Astrocyte of the spinal cord (primary cell): Measurements from ENCODE around the gene DNM3.
"Not testable (repeated sequence)": the region's sequence is repeated elsewhere in the genome, so short reads cannot be mapped to it uniquely, and the experiment has no call there.

Source experiments
- DNase-seq: peaks from one replicate; pipeline ENCODE4 v3.0.0; 2011; ENCODE audit warnings: low read depth, low spot score
- H3K4me3 ChIP-seq: 2 replicates; pipeline ENCODE4 v1.5.1; 2011; ENCODE audit warnings: low read depth, mild to moderate bottlenecking, low read length, moderate library complexity
- in situ Hi-C: cut with HindIII; loops from 2 replicates; pipeline ENCODE4 v1.10.0; 2017; ENCODE audit warnings: low sequenced_read_pairs
- TF ChIP-seq, protein P1 (sequence below): IDR thresholded peaks from 2 replicates; pipeline ENCODE4 v1.5.1; 2012; ENCODE audit warnings: low read depth, mild to moderate bottlenecking, low read length, inconsistent platforms

Gene DNM3

DNA sequence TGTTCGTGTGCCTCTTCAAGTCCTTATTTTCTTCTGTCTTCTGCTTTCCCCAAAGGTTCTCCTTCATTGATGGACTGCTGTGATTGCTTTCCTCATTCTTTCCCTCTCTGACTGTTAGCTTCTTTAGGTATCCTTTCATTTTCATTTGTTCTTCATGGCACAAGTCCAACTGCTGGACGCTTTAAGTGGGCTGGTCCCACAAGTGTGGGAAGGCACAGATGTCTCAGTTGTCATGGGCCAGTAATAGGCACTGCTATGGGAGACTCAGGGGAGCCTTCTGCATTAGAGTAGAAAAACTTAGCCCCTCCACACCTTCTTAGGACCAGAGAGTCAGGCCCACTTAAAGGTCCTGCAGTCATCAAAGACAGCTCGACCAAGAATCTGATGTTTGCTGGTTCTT lies 456.8 kb downstream of the DNM3 start:
- H3K4me3 ChIP-seq = no peak overlapping the region
- DNase-seq = peak; percentile 42
- in situ Hi-C loops = no loop called here
- TF ChIP-seq, protein P1, sequence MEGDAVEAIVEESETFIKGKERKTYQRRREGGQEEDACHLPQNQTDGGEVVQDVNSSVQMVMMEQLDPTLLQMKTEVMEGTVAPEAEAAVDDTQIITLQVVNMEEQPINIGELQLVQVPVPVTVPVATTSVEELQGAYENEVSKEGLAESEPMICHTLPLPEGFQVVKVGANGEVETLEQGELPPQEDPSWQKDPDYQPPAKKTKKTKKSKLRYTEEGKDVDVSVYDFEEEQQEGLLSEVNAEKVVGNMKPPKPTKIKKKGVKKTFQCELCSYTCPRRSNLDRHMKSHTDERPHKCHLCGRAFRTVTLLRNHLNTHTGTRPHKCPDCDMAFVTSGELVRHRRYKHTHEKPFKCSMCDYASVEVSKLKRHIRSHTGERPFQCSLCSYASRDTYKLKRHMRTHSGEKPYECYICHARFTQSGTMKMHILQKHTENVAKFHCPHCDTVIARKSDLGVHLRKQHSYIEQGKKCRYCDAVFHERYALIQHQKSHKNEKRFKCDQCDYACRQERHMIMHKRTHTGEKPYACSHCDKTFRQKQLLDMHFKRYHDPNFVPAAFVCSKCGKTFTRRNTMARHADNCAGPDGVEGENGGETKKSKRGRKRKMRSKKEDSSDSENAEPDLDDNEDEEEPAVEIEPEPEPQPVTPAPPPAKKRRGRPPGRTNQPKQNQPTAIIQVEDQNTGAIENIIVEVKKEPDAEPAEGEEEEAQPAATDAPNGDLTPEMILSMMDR = no peak

DNA sequence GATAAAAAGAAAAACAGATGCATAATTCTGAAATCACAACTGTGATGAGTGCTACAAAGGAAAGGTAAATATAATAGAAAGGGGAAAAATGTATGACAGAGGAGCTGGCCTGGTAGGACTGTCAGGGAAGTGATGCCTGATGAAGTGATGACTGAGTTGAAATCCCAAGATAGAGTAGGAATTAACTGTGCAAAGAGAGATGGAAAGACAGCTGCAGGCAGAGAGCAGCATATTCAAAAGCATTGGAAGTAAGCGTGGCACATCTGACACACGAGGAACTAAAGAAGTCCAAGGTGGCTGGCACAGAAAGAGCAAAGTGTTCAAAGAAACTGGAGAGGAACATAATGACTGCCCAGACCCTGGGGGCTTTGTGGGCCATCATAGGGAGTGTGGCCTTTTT lies 457.6 kb downstream of the DNM3 start:
- TF ChIP-seq, protein P1 = no peak
- in situ Hi-C loops = no loop called here
- DNase-seq = no peak
- no peak overlapping the region for H3K4me3 ChIP-seq

DNA sequence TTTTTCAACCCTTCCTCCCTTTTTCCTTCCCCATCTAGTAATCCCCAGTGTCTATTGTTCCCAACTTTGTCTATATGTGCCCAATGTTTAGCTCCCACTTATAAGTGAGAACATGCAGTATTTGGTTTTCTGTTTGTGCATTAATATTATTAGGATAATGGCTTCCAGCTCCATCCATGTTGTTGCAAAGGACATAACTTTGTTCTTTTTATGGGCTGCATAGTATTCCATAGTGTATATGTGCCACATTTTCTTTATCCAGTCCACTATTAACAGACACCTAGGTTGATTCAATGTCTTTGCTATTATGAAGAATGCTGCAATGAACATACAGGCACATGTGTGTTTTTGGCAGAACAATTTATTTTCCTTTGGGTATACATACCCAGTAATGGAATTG lies 458.2 kb downstream of the DNM3 start:
- DNase-seq = no peak
- in situ Hi-C loops = no loop called here
- H3K4me3 ChIP-seq = no peak overlapping the region
- TF ChIP-seq, protein P1 = no peak

DNA sequence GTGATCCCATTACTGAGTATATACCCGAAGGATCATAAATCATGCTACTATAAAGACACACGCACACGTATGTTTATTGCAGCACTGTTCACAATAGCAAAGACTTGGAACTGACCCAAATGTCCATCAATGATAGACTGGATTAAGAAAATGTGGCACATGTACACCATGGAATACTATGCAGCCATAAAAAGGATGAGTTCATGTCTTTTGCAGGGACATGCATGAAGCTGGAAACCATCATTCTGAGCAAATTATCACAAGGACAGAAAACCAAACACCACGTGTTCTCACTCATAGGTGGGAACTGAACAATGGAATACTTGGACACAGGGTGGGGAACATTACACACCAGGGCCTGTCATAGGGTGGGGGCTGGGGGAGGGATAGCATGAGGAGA lies 466.2 kb downstream of the DNM3 start:
- H3K4me3 ChIP-seq, DNase-seq, in situ Hi-C loops: not testable (repeated sequence)

DNA sequence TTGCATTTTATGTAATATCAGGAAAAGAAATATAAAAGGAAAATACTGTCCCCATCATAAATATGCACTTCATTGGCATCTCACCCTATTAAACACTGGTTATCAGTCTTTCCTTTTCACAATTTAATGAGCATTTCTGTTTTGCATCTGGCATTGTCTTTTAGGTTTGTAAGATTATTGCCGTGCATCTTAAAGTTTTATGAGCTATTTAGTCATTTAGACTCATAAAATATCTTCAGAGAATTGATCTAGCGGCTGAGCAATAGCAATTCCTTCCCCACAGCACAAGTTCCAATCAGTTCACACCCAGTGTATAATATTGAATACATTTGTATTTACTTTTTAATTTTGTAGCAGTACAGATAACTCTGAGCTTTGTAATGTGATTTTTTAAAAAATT lies 466.8 kb downstream of the DNM3 start:
- no peak for DNase-seq
- in situ Hi-C loops = no loop called here
- no peak overlapping the region for H3K4me3 ChIP-seq
- TF ChIP-seq, protein P1 = no peak

DNA sequence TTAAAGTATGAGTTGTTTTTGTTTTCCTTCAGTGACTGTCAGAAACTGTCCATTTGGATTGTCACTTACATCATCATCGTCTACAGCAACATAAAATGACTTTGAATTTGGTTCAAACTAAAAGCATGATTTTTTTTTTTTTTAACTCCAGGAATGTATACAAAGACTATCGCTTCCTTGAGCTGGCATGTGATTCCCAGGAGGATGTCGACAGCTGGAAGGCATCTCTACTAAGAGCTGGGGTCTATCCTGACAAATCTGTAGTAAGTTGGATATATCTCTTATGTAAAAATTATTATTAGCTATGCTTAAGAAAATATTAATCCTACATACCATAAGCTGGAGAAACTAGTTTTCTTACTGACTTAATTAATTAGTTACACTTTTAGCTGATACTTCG lies 467.3 kb downstream of the DNM3 start:
- TF ChIP-seq, protein P1 = no peak
- no peak for DNase-seq
- H3K4me3 ChIP-seq = no peak overlapping the region
- in situ Hi-C loops = no loop called here

DNA sequence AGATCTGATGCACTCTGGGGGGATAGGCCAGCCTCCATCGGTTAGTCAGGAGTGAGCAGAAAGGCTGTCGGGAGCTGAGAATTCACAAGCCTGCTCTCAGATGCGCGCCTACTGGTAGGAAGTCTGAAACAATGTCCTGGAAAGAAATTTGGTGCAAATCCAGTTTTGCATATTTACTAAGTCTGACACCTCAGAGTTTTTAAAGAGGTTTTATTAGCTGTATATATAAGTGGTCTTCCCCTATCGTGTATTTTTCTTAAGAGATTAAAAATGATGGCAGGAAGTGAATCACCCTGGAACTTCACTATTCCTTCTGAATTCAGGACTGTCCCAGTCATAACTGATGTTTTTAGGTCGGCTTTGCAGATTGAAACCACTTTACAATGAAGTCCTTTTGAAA lies 479.4 kb downstream of the DNM3 start:
- no peak overlapping the region for H3K4me3 ChIP-seq
- in situ Hi-C loops = no loop called here
- DNase-seq = peak; percentile 59
- TF ChIP-seq, protein P1 = no peak
